HepG2 (cell line): Measurements from ENCODE around the gene HTRA2. TPM values are rescaled to one million over a fixed set of nuclear protein-coding genes. Genes with fewer than 3 reads are reported as not detected.

ENCODE experiments used
- ATAC-seq: fragments of 200-7000 bp; cut with Tn5 transposase; 3 replicates; pipeline ENCODE4 v1.9.1; 2020; ENCODE audit warnings: mild to moderate bottlenecking, moderate library complexity
- BruUV-seq: library from RNA; stranded (reverse); fragments of 400-500 nt; replicated peaks from 2 replicates; lab custom pipeline; 2021; lab: Mats Ljungman, UMichigan
- CTCF ChIA-PET: fragments of 300-600 bp; formaldehyde crosslinking; extraction: SDS; loops from one replicate; lab custom pipeline; 2021; ENCODE audit warnings: low total read pairs, inconsistent platforms, low intra/inter-chr PET ratio; lab: Yijun Ruan, JAX
- POLR2A ChIA-PET: fragments of 350-600 bp; sonication (Branson Sonifier 250); formaldehyde crosslinking; loops from one replicate; lab custom pipeline; 2020; ENCODE audit warnings: antibody characterized with exemption, inconsistent platforms; lab: Yijun Ruan, JAX
- DNase-seq: peaks from one replicate; pipeline ENCODE4 v3.0.0-alpha.2; 2015; ENCODE audit warnings: low spot score
- FAIRE-seq: peaks from 3 replicates; lab custom pipeline; 2011; peaks lifted over from hg19 to GRCh38; lab: Jason Lieb, UNC
- H2AFZ ChIP-seq: one replicate; pipeline ENCODE4 v1.6.1; 2011; ENCODE audit warnings: low read length, inconsistent platforms
- H3K27ac ChIP-seq: fragments of 300-600 bp; 3 replicates; pipeline ENCODE4 v1.8.0; 2011; ENCODE audit warnings: mixed run types, mild to moderate bottlenecking, mixed read lengths, low read length, inconsistent platforms; ENCODE audit not compliant: insufficient read depth; ENCODE audit errors: extremely low read length
- H3K27me3 ChIP-seq, 2 experiments: fragments of 200-600 bp in 1 of 2; 2 replicates in 1 of 2; 3 replicates in 1 of 2; pipeline versions ENCODE4 v1.6.0 to v1.8.0; 2011; ENCODE audit warnings: low read length in 2 of 2, mild to moderate bottlenecking in 2 of 2, moderate library complexity in 2 of 2, inconsistent platforms in 1 of 2; ENCODE audit not compliant: insufficient read depth in 2 of 2, control insufficient read depth in 1 of 2
- H3K36me3 ChIP-seq, 2 experiments: fragments of 200-600 bp in 1 of 2; replicated peaks in 1 of 2; 2 replicates in 1 of 2; 3 replicates in 1 of 2; pipeline versions ENCODE4 v1.5.1 to v1.8.0; 2011; ENCODE audit warnings: low read length in 2 of 2, inconsistent platforms in 1 of 2; ENCODE audit not compliant: insufficient read depth in 2 of 2, control insufficient read depth in 1 of 2
- H3K4me1 ChIP-seq: 2 replicates; pipeline ENCODE4 v1.5.1; 2012; ENCODE audit warnings: low read length, inconsistent platforms; ENCODE audit not compliant: insufficient read depth
- H3K4me2 ChIP-seq: 2 replicates; pipeline ENCODE4 v1.6.0; 2011; ENCODE audit warnings: low read depth, low read length, inconsistent platforms
- H3K4me3 ChIP-seq, 3 experiments: fragments of 200-600 bp in 1 of 3; sonication (generic), shearing (Covaris generic) in 1 of 3; replicated peaks in 1 of 3; 2 replicates each; pipeline ENCODE4 v1.5.1; 2011 to 2016; ENCODE audit warnings: low read length in 3 of 3, inconsistent platforms in 2 of 3, low read depth in 2 of 3, mild to moderate bottlenecking in 2 of 3, control low read depth in 1 of 3, mixed read lengths in 1 of 3; ENCODE audit not compliant: insufficient read depth in 1 of 3
- H3K79me2 ChIP-seq: one replicate; pipeline ENCODE4 v1.6.1; 2011; ENCODE audit warnings: low read length, inconsistent platforms; ENCODE audit not compliant: insufficient read depth
- H3K9ac ChIP-seq: 2 replicates; pipeline ENCODE4 v1.6.0; 2011; ENCODE audit warnings: mild to moderate bottlenecking, low read depth, low read length, inconsistent platforms; ENCODE audit not compliant: insufficient read depth
- H3K9me3 ChIP-seq: 2 replicates; pipeline ENCODE4 v1.5.1; 2012; ENCODE audit warnings: mild to moderate bottlenecking, low read length
- H4K20me1 ChIP-seq: 2 replicates; pipeline ENCODE4 v1.6.0; 2011; ENCODE audit warnings: inconsistent platforms, mild to moderate bottlenecking, low read length, moderate library complexity; ENCODE audit not compliant: insufficient read depth
- JUND ChIP-seq: sonication (generic); formaldehyde crosslinking; IDR thresholded peaks from 2 replicates; pipeline ENCODE4 v1.8.0; 2022; ENCODE audit warnings: mild to moderate bottlenecking, missing genetic modification reagents
- KDM5B ChIP-seq: sonication (generic); formaldehyde crosslinking; IDR thresholded peaks from 2 replicates; pipeline ENCODE4 v1.4.0; 2020; ENCODE audit warnings: missing genetic modification reagents, mild to moderate bottlenecking, borderline replicate concordance
- NFYB ChIP-seq: sonication (generic); formaldehyde crosslinking; IDR thresholded peaks from 2 replicates; pipeline ENCODE4 v1.4.0; 2020; ENCODE audit warnings: missing genetic modification reagents
- SRSF4 ChIP-seq: fragments of 200-400 bp; formaldehyde crosslinking; IDR thresholded peaks from one replicate; pipeline ENCODE4 v1.6.1; 2018; ENCODE audit warnings: mild to moderate bottlenecking, low read depth, low read length, moderate library complexity; ENCODE audit not compliant: poor library complexity, severe bottlenecking
- ZHX2 ChIP-seq, 2 experiments: sonication (generic) in 1 of 2; formaldehyde crosslinking in 1 of 2; IDR thresholded peaks; 2 replicates each; pipeline versions ENCODE4 v1.6.1 to v1.9.0; 2014 to 2022; ENCODE audit warnings: antibody characterized with exemption in 1 of 2, borderline replicate concordance in 1 of 2, inconsistent platforms in 1 of 2, low read depth in 1 of 2, missing genetic modification reagents in 1 of 2
- ZNF768 ChIP-seq: sonication (generic); formaldehyde crosslinking; IDR thresholded peaks from 2 replicates; pipeline ENCODE4 v1.4.0; 2020; ENCODE audit warnings: missing genetic modification reagents
- WGBS: methylation state at CpG from one replicate; pipeline ENCODE4 v1.1.6; 2017; ENCODE audit warnings: low lambda C conversion rate; 5-methylcytosine and 5-hydroxymethylcytosine counted together
- in situ Hi-C: cut with HindIII; loops from 2 replicates; pipeline ENCODE4 v1.10.0; 2017; ENCODE audit warnings: low pct_unique_long_range_greater_than_20kb; ENCODE audit not compliant: extremely low pct_ligation_motif_present
- intact Hi-C: fragments of 100-400 bp; cut with micrococcal nuclease; formaldehyde crosslinking; loops from one replicate; pipeline ENCODE4 v1.10.0; 2022; ENCODE audit not compliant: unreplicated experiment
- polyA plus RNA-seq, 8 experiments: library from polyadenylated mRNA; depleted of rRNA in 3 of 8; stranded (reverse) in 7 of 8; unstranded in 1 of 8; fragments of >200 nt; fragmentation: Illumina TruSeq in 4 of 8; extraction: Trizol in 4 of 8; gene quantifications; 2 replicates each; pipeline versions ENCODE4 v1.2.1 to v1.2.3, GENCODE V29; 2011 to 2016; ENCODE audit warnings: low read depth in 4 of 8, missing spikeins in 1 of 8, mixed read lengths in 1 of 8; ENCODE audit not compliant: insufficient read depth in 1 of 8
- total RNA-seq, 5 experiments: library from RNA; depleted of rRNA; stranded (reverse); fragments of >200 nt; fragmentation: Illumina TruSeq; extraction: Trizol; gene quantifications; 2 replicates each; pipeline ENCODE4 v1.2.3, GENCODE V29; 2016; ENCODE audit warnings: low read depth in 1 of 5

Gene HTRA2
- total and polyA plus RNA-seq, 2 of the 13 experiments (the other 11 are each of a cell fraction or from before 2014, with no cell fraction given), result 47.7 to 50.3 TPM

GRCh38 chr2:74515981-74516633 lies 13.6 kb upstream of the HTRA2 start (continued):
- TF ChIP-seq ZHX2 (IDR thresholded peaks at IDR 0.05; ENCODE audit: low read depth) (0 out of 2 replicates have a peak, but pooled peaks have one; percentile 1), ZHX2 (CRISPR knock-in tag; IDR thresholded peaks at IDR 0.05; ENCODE audit: borderline replicate concordance) (no peak), SRSF4 (no peak), KDM5B (CRISPR knock-in tag) (no peak), ZNF768 (CRISPR knock-in tag) (no peak), NFYB (CRISPR knock-in tag) (peak; percentile 47)

DNA sequence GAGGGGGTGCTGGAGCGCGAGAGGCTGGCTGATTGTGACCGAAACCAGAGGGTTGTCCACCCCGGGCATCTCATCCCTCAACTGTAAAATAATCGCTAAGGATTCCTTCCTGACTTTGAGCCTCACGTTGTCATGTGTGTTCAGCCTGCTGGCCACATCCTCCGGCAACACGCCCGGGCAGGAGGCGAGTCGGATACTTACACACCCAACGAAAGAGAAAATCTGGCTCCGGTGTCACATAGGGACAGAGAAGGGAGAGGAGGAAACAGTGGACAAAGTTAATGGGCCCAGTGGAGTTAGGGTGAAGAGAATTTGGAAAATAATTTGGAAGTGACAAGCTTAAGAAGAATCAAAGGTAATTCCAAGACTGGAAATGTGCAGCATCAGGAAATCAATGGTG lies 13.1 kb upstream of the HTRA2 start:
- DNase-seq (no peak), FAIRE-seq (no peak), ATAC-seq (no peak)
- POLR2A ChIA-PET, result interaction anchor here (1.0 to 1.1 kb wide), 2 partner anchors 13 to 35 kb away, joined by 3 to 4 read pairs; partner anchors contain the start of gene HTRA2
- whole genome bisulfite sequencing, result 94% methylated on average over 13 of the region's 13 CpGs
- Histone ChIP-seq H4K20me1 (no peaks in the 10 kb centered on the region), H3K79me2 (no peaks in the 10 kb centered on the region), H3K36me3 (peaks cover 13 to 21% of the 10 kb centered on the region in 2 experiments; a peak in 4 of 5 replicates), H3K9ac (no peak overlapping the region), H3K27me3 (no peaks in the 10 kb centered on the region), H3K4me3 (no peak overlapping the region), H3K27ac (no peak overlapping the region), H2AFZ (no peak overlapping the region), H3K4me2 (no peak overlapping the region), H3K9me3 (no peaks in the 10 kb centered on the region), H3K4me1 (peaks cover 31% of the 10 kb centered on the region)
- TF ChIP-seq JUND, result no peak
- BruUV-seq, result no TSS peak
- in situ Hi-C loops, result no loop called here
- intact Hi-C loops, result no loop called here
- CTCF ChIA-PET, result no interaction called here
